Measurements from ENCODE around the gene AFG1L.

DNA sequence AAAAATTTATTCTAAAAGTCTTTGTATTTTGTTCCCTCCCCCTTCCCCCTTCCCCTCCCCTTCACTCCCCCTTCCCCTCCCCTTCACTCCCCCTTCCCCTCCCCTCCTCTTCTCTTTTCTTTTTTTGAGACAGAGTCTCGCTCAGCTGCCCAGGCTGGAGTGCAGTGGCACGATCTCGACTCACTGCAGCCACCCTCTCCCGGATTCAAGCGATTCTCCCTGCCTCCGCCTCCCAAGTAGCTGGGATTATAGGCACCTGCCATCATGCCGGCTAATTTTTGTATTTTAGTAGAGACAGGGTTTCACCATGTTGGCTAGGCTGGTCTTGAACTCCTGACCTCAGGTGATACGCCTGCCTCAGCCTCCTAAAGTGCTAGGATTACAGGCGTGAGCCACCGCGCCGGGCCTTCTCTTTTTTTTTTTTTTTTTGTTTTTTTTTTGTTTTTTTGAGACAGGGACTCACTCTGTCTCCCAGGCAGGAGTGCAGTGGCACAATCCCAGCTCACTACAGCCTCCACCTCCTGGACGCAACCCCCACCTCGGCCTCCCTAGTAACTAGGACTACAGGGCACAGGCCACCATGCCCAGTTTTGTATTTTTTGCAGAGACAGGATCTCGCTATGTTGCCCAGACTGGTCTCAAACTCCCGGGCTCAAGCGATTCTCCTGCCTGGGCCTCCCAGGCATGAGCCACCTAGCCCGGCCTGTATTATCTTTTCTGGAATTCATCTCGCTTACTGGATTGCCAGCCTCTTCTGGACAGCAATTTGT lies 1.1 kb upstream of the AFG1L start:
- TF ChIP-seq REST (IDR thresholded peaks at IDR 0.05; ENCODE audit: insufficient read depth in 1 of 2, low read depth in 2 of 2, low read length in 2 of 2), result no peak
- TF ChIP-seq POLR2AphosphoS5 (IDR thresholded peaks at IDR 0.05; ENCODE audit: low read depth, low read length), result no peak
- TF ChIP-seq TAF1 (IDR thresholded peaks at IDR 0.05; ENCODE audit: borderline replicate concordance, insufficient read depth, low read length), result no peak
- TF ChIP-seq FOXP2 (optimal IDR thresholded peaks at IDR 0.05; ENCODE audit: borderline replicate concordance, extremely low read depth, extremely low read length, insufficient read depth), result no peak

Measured in PFSK-1 (cell line).